ENCODE data around the gene TESK1.

DNA sequence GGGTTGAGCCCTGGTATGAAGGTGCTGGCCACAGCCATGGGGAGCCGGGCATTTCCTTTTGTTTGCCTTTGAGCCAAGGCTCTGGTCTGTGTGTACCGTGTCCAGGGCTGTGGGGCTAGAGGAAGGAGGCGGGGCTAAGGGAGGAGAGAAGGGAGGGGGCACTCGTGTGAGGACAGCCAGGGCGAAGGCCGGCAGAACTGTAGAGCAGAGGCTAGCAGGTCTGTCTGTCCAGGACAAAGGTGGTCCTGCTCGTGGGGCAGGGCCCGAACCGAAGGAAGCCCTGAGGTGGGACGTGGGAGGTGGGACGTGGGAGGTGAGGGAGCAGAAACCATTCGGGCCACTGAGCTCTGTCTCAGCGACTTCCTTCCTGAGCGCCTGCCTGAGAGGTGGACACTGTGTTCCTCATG, 41.3 kb upstream of the TESK1 start:
- TF ChIP-seq, protein P1, sequence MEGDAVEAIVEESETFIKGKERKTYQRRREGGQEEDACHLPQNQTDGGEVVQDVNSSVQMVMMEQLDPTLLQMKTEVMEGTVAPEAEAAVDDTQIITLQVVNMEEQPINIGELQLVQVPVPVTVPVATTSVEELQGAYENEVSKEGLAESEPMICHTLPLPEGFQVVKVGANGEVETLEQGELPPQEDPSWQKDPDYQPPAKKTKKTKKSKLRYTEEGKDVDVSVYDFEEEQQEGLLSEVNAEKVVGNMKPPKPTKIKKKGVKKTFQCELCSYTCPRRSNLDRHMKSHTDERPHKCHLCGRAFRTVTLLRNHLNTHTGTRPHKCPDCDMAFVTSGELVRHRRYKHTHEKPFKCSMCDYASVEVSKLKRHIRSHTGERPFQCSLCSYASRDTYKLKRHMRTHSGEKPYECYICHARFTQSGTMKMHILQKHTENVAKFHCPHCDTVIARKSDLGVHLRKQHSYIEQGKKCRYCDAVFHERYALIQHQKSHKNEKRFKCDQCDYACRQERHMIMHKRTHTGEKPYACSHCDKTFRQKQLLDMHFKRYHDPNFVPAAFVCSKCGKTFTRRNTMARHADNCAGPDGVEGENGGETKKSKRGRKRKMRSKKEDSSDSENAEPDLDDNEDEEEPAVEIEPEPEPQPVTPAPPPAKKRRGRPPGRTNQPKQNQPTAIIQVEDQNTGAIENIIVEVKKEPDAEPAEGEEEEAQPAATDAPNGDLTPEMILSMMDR (IDR thresholded peaks at IDR 0.05; ENCODE audit: low read depth, low read length): no peak
- no peak for TF ChIP-seq POLR2A (IDR thresholded peaks at IDR 0.05; ENCODE audit: extremely low read depth, insufficient read length)
